Epithelial cell of esophagus (primary cell): ENCODE measurements around the gene LYRM4.

Experiments used
- DNase-seq: peaks from one replicate; pipeline ENCODE4 v3.0.0; 2010; ENCODE audit warnings: low read depth
- H3K4me3 ChIP-seq: 2 replicates; pipeline ENCODE4 v1.5.1; 2011; ENCODE audit warnings: mild to moderate bottlenecking, low read length, control low read depth
- TF ChIP-seq, protein P1 (sequence below): IDR thresholded peaks from 2 replicates; pipeline ENCODE4 v1.5.1; 2011; ENCODE audit warnings: low read depth, mild to moderate bottlenecking, low read length, control low read depth, inconsistent platforms; ENCODE audit not compliant: insufficient read depth; ENCODE audit errors: missing control alignments

Gene LYRM4

DNA sequence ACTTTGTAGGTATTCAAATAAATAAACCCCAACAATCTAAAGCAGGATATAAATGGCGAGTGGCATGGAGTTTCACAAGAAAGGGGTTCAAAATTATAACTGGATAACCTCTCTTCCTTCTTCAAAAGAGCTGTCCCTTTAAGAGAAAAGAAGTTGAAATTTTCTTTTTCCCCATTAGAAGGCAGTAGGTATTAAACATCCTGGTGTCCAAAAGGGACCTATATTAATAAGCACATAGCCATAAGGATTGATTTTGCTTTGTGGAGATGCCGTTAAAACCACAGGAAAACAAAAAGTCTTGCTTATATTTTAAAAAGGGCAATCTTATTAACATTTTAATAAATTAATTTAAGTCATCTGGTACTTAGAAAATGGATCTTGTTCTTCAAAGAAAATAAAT, 76.5 kb downstream of the LYRM4 start:
- no peak overlapping the region for H3K4me3 ChIP-seq
- DNase-seq: no peak
- TF ChIP-seq, protein P1, sequence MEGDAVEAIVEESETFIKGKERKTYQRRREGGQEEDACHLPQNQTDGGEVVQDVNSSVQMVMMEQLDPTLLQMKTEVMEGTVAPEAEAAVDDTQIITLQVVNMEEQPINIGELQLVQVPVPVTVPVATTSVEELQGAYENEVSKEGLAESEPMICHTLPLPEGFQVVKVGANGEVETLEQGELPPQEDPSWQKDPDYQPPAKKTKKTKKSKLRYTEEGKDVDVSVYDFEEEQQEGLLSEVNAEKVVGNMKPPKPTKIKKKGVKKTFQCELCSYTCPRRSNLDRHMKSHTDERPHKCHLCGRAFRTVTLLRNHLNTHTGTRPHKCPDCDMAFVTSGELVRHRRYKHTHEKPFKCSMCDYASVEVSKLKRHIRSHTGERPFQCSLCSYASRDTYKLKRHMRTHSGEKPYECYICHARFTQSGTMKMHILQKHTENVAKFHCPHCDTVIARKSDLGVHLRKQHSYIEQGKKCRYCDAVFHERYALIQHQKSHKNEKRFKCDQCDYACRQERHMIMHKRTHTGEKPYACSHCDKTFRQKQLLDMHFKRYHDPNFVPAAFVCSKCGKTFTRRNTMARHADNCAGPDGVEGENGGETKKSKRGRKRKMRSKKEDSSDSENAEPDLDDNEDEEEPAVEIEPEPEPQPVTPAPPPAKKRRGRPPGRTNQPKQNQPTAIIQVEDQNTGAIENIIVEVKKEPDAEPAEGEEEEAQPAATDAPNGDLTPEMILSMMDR: no peak

DNA sequence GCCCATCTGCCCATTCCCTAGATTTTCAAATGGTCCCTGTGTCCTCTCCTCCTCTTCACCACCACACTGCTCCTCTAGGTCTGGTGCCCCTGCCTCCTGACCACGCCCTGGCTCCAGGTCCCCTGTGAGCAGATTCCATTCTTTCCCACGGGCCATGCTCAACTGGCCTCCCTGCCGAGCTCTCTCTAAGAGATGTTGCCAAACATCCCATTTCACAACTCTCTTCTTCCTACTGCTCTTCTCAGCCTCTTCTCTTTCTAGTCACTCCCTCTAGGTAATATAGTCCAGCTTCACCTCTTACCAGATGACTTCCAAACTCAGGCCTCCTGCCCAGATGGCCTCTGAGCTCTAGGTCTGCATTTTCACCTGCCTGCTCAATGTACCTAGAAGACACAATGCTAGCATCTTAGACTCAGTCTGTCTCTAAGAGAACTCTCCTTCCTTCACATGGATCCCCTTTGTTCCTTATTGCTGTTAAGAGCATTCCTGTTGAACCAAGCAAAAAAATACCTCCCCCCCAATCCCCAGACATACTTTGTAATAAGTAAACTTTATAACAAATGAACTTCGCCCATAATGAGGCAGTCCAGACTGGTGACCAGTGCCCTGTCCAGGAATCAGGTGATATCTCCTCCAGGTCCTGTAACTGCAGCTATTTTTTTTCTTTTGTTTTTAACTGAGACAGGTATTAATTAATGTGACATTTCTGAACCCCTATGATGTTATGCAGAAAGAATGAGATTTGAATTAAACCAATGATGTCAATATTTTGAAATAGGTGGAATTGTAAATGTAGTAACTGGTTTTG, 79.0 kb downstream of the LYRM4 start:
- TF ChIP-seq, protein P1: no peak

DNA sequence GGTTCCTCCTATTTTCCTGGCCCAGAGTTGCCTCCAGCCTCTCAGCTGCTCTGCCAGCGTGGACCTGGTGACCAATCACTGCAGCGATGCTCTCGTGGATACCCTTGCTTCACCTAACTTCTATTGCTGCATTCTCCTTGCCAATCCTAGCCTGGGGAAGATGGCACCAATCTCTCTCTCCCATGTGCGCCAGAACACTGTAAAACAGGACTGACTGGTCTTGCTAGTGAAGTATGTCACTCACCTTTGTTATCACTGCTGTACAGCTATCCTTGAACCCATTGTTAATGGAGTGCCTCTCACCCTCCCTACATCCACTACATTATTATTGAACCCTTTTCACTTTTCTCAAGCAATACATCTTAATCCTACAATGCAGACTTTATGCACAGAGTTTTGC, 80.1 kb downstream of the LYRM4 start:
- peak; percentile 70 for DNase-seq
- H3K4me3 ChIP-seq: no peak overlapping the region
- TF ChIP-seq, protein P1: no peak

More for the DNA sequence above, 79.0 kb downstream of the LYRM4 start:
- DNase-seq: no peak
- no peak overlapping the region for H3K4me3 ChIP-seq

DNA sequence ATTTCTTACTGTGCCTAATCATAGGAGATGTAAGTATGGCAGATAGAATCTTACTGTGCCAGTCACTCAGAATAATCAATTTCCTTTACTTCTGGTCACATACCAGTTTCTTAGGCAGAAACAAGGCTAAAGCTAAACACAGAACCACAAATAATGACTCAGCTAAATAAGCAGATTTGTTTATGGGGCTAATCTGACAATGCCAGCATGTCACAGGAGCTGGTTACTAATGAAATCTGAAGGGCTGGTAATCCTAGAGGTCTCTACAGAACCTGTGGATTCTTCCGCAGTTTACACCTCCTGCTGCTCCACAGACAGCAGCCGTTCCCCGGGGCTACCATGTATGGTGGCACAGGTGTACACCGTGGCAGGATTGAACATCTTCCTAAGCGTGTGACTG, 80.8 kb downstream of the LYRM4 start:
- TF ChIP-seq, protein P1: no peak
- DNase-seq: no peak
- no peak overlapping the region for H3K4me3 ChIP-seq

DNA sequence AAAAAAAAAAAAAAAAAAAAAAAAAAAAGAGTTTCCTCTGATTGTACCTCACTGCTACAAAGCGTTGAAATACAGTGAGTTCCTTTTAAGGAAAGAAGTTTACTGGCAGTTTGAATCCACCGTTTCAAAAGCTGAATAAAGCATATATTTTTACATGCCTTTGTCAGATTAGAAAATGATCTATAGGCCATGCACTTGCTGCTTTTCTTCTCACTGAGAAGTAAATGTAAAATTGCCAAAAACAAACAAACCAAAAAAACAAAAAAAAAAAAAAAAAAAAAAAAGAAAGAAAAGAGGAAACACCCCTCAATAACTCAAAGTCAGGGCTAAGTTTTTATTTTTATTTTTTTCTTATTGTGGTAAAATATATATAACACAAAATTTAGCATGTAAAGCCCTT, 81.9 kb downstream of the LYRM4 start:
- DNase-seq: no peak
- H3K4me3 ChIP-seq: no peak overlapping the region
- TF ChIP-seq, protein P1: no peak

DNA sequence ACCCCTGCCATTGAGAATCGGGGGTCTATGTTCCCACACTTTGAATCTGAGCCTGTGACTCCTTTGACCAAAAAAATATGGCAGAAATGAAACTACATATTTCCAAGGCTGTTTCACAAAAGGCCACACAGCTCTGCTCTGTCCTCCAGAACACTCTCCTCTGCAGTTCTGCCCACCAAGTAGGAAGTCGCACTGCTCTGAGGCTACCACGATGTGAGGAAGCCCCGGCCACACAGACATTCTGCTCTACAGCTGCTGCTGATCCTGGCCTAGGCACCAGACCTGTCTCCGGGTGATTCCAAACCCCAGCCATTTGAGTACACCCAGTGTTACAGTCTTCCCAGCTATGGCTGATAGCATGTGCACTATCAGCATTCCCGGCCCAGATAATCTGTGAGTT, 85.1 kb downstream of the LYRM4 start:
- H3K4me3 ChIP-seq: no peak overlapping the region
- DNase-seq: no peak
- TF ChIP-seq, protein P1: no peak
